K562 (cell line): ENCODE data around the gene CEND1.

ENCODE experiments used
- ATF6 ChIP-seq: sonication (generic); formaldehyde crosslinking; IDR thresholded peaks from 2 replicates; pipeline ENCODE4 v1.4.0; 2020; ENCODE audit warnings: mild to moderate bottlenecking, missing genetic modification reagents
- EZH2 ChIP-seq: IDR thresholded peaks from 2 replicates; pipeline ENCODE4 v1.6.1; 2012; ENCODE audit warnings: low read depth, mild to moderate bottlenecking, inconsistent platforms, low read length, borderline replicate concordance
- KAT7 ChIP-seq: sonication (generic); formaldehyde crosslinking; IDR thresholded peaks from 2 replicates; pipeline ENCODE4 v1.8.0; 2022; ENCODE audit warnings: missing genetic modification reagents, mild to moderate bottlenecking, borderline replicate concordance

GRCh38 chr11:794013-794765 is 4.3 kb upstream of the CEND1 start:
- TF ChIP-seq EZH2 (no peak), KAT7 (CRISPR knock-in tag) (no peak), ATF6 (no peak)
